ENCODE data around the gene MSL1.
A peak's percentile ranks its signal among the peaks of the same experiment; 100 is the strongest.

The MSL1 gene

DNA sequence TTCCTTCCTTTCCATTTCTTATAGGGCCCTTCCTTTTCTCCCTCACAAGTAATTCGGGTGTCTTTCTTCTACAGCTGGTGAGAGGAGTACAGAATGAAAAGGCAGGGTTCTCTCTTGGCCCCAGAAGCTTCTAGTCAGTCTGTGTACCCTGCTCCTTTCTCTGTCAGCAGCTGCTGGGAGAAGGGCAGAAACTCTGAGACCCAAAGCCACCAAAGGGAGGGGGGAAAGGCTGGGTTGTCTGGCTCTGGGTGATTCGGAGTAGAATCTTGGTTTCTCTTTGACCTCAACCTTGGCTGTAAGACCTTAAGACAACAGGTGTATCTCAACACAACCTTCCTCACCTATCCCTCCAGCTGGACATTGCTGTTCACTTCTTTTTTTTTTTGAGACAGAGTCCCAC is 18.1 kb upstream of the MSL1 start:
- no peak for DNase-seq

DNA sequence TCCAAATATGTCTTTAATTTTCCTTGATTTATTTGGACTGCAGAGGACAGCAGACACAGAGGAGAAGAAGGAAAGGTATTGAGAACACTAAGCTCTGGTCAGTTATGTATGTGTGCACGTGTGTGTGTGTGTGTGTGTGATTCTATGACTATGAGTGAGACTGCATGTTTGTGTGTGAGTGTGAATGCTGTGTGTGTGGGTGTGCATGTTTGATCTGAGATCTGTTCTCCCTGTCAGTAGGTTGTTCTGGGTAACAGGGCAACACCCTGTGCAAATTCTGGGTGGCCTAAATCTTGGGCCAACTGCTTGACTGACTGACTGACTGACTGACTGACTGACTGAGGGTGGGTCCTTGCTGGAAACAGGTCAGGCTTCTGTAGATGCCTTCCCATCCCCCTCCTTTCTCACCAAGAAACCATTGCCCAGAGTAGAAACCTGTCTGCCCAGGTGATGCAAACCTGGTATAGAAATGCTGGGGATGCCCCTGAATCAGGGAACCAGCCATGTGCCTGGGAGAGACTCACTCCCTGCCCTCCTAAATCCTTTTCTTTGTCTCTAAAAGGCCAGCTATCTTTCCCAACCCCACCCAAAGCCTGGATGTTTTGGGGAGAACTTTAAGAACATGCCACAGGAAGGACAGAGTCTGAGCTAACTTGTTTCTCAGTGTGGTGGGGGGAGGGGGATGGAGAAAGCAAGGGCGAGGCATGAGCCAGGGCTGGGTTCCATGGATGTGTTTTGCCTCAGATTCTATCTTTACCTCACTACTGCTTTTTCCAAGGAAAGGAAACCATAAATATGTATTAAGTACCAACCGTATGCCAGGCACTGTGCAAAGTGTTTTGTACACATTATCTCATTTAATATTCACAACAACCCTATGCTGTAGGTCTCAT is 16.9 kb upstream of the MSL1 start:
- no peak for DNase-seq

DNA sequence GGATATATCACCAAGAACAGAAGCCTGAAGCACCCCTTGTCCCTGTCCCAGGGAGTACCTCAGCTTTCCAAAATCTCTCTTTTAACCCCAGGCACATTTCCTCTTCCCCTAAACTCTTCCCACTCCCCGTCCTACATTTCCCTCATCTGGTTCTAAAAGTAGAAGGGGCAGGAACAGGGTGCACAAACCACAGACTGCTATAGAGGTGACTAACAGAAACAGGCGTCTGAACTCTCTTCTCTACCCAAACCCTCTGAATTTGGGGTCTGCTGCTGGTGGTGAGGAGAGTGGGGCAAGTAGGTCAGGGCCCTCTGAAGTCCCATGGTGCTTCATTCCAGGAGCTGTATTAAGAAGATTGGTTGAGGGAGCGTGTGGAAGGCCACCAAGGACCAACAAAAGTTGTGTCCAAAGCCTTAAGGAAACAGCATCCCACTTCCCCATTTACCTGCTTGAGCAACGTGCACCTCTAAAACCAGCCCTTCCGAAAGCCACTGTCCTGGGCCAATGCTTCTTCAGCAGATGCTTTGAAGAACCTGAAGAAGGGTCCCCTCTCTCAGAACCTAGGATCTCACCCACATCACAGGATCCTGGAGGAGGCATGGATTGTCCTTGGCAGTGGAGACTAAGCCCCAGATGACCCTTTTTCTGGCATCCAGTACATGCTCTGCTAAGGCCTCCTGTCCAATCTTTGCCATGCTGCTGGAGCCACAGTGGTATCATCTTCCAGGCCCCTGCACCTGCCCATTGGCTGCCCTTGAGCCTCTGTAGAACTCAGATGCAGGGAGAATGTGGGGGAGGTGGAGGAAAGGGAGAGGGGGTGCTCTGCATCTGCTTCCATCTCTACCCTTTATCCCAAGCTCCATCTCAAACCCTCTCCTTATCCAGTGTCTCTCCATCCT is 15.7 kb upstream of the MSL1 start:
- no peak for DNase-seq

DNA sequence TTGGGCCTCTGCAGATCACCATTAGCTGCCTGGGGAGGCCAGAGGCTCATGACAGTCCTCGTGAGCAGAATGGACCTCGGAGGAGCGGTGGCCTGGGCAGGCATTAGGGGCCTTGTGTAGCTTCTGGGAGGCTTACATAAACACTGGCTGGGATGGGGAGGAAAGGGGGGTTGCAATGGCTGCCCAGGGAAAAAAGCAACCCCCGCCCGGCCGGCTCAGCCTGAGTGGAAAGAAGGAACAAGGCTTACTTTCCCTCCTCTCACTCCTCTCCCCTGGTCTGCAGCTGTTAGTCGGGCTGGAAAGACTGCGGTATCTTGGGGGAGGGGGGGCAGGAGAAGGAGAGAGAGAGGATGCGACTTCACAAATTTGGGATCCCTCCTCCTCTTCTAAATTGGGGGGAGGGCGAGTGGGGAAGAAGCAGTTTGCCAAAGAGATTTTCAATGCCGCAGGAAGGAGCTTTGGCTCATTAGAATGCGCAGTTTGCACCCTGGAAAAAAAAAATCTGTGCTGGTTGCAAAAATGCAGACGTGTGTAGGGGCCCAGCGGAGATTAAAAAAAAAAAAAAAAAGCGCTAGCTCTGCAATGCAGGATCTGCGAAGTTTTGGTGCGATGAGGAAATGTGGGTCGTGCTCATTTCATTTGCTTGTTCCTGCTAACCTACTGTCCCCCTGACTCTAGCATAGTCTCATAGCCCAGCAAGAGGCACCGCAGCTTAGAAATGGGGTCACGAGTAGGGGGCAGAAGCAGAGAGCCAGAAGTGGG is 14.8 kb upstream of the MSL1 start:
- DNase-seq, result peak in 14 of 51 donors; percentile 25 to 65 (median 36)

DNA sequence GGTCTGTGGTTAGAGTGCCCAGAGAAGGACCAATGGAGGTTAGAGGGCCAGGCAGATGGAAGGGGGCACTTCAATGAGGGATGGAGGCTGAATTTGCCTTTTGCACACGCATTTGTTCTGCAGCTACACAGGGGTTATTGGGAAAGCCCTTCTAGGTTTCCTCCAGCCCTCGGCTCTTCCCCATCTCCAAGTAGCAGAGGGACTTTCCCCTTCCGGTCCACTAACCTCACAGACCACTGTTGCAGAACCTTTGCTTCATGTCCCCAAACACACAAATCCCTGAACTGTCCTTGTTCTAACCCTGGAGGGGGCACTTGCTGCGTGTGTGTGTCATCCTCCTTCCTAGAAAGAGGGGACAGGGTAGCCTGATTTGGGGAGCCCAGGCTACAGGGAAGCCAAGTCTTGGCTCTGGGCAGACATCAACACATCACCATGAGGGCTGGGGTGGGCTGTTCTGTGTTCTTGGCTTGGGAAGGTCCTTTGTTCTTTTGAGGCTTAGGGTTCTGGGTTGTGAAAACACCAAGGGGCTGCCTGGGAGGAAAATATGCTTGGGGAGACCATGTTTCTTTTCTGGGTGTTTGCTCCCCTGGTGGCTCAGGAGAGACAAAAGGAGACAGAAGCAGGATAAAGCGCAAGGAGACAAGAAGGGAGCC is 14.1 kb upstream of the MSL1 start:
- DNase-seq, result peak in 2 of 51 donors; percentile 52 to 57

DNA sequence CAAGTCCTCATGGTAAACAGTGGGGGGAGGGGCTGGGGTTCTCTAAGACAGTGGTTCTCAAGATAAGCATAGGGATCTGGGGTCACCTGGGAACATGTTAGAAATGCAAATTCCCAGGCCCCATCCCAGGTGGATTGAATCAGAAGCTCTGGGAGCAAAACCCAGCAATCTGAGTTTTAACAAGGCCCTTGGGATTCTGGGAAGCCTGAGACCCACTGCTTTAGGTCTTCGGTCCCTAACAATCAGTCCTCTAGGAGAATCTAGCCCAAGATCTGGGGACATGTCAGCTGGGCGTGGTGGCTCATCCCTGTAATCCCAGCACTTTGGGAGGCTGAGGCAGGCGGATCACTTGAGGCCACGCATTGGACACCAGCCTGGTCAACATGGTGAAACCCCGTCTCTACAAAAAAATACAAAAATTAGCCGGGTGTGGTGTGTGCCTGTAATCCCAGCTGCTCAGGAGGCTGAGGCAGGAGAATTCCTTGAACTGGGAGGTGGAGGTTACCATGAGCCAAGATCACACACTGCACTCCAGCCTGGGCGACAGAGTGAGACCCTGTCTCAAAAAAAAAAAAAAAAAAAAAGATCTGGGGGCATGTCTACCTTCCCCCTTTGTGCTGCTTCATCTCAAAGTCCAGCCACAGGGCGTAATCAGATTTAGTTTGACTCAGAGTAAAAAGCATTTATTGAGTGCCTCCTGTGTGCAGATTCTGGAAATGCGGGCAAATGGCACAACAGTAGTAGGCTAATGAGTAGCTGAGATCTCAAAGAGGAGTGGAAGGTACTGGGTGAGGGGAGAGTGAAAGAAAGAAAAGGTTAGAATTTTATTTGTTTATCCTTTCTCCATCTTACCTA is 12.6 kb upstream of the MSL1 start:
- DNase-seq, result no peak

DNA sequence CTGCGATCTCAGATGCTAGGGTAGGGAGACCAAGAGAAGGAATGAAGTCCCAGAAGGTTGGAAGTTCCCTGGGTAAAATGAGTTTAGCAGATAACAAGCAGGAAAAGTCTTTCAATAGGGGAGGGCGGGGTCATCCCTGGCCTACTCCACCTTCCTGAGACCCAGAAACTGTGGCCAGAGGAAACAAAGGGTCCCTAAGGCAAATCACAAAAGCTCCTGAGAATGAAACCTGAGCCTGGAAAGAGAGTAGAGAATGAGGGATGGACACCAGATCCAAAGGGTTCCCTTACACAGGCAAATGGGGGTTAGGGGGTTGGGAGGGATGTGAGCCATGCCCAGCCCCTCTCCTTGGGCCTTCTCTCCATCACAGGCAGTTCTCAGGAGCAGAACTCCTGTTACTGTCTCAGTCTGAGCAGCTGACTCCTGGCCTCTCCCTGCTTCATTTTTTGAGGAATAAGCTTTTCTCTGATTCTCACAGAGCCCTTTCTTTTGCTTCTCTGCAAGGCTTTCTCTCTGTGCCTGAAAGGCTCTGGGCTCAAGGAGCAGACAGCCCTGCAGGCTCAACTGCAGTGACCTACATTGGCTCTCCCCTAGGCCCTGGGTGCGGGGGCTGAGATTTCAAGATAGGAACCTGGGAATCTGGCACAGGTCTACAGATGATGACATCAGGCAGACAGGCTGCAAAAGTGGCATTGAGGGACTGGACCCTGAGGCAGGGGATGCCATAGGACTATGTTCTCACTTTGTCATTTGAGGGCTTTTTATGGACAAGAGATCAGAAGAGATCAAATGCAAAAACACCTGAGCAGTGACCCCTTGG is 11.5 kb upstream of the MSL1 start:
- no peak for DNase-seq

DNA sequence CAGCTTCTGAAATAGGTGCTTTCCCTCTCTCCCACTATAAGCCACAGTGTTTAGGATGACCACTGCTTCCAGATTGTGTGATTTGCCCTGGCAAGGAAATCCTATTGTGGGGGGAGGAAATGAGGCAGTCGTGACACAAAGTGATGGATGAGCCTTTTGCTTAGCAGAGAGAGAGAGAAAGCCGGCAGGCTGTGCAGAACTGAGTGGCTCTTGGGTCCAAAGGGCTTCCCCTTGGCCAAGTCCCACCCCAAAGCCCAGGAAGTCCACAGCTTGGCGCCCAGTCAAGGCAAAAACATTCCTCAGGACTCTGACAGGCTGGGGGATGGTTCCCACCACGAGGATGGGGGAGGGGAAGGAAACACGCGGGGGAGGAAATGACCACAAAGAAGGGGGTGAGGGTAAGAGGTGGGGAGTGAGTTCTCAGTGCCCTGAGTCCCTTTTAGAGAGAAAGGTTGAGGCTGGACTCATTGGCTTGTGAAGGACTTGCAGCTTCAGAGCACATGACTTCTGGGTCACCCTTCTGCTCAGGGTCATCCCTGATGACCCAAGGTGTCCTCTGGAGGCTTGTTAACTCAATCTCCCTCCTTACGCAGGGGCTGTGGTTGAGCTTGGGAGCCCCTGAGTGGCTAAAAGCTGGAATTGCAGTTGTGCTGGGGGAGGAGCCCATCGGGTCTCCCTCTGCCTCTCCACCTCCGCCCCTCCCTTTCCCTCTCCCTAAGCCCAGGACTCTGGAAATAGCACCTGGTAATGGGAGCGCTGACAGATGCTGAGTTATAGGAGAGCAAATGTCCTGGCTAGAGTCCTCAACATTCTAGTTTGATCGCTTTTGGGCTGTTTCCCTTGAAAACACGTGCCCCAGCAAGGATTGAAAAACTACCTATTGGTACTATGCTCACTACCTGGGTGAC is 10.3 kb upstream of the MSL1 start:
- peak in 45 of 51 donors; percentile 32 to 85 (median 65) for DNase-seq

DNA sequence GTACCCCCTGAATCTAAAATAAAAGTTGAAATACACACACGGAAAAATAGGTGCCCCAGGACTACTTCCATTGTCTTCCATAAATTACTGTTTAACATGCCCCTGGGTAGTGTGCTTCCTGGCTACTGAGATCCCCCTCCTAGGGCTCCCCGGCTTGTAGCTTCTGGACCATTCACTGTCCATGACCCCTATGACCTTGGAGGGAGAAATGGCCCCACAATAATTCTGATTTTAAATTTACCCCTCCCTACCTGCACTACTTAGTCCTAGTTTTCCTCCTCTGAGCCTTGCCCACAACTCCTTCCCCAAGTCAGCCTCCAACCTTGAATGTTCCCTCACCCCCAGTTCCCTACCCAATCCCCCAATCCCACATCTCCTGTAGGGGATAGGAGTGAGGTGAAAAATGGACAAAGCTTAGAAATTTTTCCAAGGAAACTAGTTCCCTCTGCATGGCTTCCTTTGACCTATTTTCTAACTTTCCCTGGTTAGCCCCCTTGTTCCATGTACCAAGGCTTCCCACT is 9.5 kb upstream of the MSL1 start:
- DNase-seq, result no peak

DNA sequence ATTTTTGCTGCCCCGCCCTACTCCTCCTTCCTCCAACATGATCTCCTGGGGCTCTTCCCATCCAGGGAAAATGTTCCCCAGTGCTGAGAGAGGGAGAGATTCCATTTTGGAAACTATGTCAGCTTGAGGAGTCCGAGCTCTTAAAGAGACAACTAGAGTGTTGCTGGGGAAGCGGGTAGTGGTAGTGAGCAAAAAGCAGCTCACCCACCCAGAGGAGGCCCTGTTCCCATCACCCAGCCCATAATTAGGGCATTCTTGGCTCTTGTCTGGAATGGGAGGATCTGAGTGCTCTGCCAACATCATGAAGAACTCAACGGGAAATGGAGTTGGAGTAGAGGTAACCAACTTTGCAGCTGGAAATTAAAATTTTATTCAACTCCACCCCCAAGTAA is 9.1 kb upstream of the MSL1 start:
- DNase-seq, result no peak

DNA sequence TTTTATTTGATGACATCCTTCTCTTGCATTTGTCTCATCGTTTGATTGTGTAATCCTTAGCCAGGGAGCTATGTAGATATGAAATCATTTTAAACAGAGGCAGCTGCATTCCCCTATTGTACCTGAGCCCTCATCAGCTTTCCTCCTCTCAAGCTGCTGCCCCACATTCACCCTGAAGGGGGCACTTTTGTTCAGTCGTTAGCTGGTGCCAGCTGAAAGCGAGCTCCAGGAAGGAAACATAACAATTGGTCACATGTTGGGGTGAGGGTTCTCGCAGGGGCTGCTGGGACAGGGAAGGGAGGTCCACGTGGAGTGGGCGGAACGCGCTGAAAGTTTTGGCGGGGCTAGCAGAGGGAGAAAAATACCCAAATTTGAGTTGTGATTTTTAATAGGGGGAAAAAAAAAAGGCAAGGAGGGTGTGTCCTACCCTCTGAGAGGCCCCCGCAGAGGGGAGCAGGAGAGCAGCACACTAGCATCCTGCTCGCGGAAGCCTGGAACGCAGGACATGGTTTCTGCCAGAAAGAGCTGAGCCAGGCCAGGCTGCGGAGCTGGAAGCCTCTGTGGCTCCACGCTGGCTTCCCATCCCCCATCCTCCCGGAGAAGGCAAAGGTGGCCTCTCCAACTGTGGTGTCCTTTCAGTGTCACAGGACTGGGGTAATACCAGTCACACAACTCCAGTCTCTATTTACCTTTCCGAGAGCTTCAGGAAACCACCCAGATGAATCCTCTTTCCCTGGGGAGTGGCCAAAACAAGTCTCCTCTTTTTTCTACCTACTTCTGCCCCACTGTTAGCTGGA is 8.5 kb upstream of the MSL1 start:
- DNase-seq, result peak; percentile 52 to 97 (median 90)

DNA sequence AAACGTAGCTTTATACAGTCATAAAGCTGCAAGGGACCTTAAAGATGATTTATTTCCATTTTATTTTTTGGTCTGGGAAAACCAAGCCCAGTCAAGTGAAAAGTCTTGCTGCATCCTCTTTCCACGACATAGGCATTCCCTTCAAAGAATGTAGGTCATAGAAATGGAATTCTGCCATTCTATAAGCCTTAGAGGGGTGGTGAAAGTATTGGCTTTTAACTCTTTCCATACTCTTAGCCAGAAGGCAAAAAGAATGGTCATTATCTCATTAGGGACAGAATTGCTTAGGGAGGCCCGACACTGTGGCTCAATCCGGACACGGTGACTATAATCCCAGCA is 7.9 kb upstream of the MSL1 start:
- DNase-seq, result no peak

DNA sequence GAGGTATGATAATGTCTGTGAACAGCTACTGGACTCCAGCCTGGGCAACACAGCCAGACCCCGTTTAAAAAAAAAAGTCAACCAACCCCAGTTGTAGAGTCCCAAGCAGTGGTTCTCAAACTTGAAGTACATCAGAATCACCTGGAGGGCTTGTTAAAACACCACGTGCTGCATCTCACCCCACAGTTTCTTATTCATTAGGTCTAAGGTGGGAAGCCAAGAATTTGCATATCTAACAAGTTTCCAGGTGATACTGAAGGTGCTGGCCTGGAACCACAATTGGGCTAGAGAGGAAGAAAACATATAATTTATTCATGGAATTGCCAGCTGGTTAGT is 6.7 kb upstream of the MSL1 start:
- no peak for DNase-seq

DNA sequence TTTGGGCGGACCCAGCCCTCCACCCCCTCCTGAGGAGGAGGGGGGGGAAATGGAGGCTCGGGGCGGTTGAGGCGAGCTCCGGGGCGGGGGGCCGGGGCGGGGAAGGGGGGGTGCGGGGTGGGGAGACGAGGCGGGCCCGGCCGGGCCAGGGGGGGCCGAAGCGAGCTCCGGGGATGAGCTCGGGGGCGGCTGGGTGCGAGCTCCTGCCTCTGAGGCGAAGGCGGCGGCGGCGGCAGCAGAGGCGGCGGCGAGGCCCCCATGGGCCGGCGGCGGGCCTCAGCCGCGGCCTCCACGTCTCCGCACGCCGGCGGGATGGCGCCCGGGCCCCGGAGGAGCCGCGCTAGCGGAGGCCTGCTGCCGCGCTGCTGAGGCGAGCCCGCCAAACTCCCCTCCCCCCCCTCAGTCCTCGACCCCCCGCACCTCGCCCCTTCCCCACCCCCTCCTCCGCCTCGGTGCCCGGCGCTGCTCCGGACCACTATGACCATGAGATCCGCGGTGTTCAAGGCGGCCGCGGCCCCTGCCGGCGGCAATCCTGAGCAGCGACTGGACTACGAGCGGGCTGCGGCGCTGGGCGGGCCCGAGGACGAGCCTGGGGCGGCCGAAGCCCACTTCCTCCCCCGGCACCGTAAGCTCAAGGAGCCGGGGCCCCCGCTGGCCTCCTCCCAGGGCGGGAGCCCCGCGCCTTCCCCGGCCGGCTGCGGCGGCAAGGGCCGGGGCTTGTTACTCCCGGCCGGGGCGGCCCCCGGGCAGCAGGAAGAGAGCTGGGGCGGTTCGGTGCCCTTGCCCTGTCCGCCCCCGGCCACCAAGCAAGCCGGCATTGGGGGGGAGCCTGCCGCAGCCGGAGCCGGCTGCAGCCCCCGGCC is 596 bp downstream of the MSL1 start:
- DNase-seq, result peak in 22 of 51 donors; percentile 9 to 81 (median 64)

DNA sequence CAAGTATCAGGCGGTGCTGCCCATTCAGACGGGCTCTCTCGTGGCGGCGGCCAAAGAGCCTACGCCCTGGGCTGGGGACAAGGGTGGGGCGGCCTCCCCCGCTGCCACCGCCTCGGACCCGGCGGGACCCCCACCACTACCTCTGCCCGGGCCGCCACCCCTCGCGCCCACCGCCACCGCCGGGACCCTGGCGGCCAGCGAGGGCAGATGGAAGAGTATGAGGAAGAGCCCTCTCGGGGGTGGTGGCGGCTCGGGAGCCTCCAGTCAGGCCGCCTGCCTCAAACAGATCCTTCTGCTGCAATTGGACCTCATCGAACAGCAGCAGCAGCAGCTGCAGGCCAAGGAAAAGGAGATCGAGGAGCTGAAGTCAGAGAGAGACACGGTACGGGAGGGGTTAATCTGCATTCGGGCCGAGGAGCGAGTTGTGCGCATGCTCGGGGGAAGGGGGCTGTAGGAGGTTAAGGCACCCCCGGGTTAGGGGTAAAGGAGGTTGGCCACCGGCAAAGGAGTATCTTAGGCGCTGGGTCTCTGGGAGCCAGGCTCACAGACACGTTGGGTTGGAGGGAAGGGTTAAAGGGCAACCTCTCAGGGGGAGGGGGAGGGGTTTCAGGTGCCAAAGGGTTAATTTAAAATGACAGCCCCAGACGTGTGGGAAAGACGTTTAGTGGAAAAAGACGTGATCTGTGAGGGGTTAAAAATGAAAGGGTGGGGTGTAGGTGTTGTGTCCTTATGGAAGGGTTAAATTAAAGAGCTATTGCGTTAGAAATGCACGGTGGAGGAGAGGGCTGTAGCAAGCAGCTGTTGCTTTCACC is 1.4 kb downstream of the MSL1 start:
- peak in 28 of 51 donors; percentile 8 to 53 (median 34) for DNase-seq

DNA sequence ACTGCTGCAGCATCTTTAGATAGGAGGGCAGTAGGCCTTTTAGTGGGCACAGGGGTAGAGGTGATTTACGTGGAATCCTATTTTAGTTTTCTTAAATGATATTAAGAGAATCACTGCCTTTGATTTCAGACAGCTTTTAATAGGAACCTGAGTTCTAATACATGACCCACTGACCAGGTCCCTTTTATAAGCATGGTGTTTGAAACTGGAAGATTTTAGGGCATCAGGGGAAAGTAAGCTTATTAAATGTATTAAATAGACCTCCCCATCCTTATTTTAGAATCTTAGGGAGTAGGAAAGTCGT is 2.0 kb downstream of the MSL1 start:
- DNase-seq, result no peak
